NCI-H774 (cell line): Measurements from ENCODE around the gene SPATA20.

Experiments used
- DNase-seq: peaks from one replicate; lab custom pipeline; 2025; lab: John Stamatoyannopoulos, UW

Gene SPATA20

DNA sequence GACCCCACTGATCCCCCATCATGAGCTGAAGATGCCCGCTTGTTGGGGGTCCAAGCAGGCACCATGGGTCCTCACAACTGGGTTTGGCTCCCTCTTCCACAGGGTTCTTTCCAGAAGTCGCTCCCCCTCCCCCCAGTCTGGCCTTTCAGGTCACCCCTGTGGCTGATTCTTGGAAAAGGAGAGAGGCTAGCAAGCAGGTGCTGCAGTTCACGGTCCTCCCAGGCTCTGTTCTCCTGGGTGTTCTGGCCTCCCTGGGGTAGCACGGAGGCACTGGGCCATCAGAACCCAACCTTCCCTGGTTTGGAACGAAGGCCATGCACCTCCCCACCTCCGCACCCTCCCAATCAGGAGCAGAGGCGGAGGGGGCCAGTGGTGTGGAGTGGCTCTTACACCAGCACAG is 32.4 kb downstream of the SPATA20 start:
- no peak for DNase-seq

DNA sequence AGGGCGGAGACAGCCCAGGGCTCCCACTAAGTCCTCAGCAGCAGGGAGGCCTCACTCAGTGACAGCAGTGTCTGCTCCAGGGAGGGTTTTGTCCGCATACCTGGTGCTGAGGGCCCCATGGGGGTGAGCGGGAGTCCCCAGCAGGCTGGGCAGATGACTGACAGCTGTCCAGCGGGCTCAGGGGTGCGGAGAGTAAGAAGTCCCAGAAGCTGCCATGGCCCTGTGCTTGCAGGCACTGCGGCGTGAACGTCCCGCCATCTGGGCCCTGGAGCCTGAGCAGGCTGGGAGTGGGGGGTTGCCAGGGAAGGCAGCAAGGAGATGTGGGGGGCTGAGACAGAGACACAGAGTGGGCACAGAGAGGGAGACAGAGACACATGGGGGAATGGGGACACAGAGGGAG is 33.7 kb downstream of the SPATA20 start:
- no peak for DNase-seq

DNA sequence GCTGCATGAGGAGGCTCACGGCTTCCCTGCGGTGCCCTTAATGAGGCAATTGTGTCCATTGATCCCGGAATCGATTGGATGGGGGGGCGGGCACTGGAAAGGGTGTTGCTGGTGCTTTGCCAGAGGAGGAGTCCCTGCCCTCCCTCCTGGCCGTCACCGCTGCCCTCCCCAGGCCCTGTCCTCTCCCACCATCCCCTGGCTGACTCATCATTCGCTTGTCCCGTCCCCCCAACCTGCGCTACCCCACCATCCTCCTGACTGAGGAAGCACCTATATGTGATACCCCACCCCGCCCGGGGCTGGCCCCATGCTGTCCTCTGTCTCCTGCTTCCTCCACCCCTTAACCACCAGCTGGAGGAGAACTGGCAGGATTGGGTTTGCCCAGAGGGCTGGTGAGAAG is 34.3 kb downstream of the SPATA20 start:
- DNase-seq: no peak

DNA sequence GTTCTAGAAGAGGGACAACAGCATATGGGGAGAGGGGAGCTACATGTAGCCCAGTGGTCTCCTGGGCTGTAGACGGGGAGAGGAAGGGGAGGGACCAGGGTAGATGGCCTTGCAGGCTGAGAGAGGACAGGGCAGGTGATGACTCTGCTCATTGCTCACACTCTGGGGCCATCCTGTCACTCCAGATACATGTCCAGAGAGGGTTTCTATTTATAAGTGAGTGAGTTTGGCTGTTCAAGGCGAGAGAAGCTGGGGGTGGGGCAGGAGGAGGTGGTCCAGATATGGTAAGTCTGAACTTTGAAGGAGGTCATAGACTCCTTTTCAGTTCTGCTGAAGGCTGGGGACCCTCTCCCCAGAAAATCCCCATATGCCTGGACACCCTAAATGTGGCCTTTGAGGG is 35.8 kb downstream of the SPATA20 start:
- DNase-seq: no peak

GRCh38 chr17:50583641-50584040 is 36.7 kb downstream of the SPATA20 start:
- DNase-seq: no peak

GRCh38 chr17:50584116-50584515 is 37.1 kb downstream of the SPATA20 start:
- no peak for DNase-seq

GRCh38 chr17:50584749-50585148 is 37.8 kb downstream of the SPATA20 start:
- DNase-seq: no peak

GRCh38 chr17:50585346-50585745 is 38.4 kb downstream of the SPATA20 start:
- no peak for DNase-seq

GRCh38 chr17:50585891-50586290 is 38.9 kb downstream of the SPATA20 start:
- no peak for DNase-seq

- DNase-seq: no peak
Measured at GRCh38 chr17:50586421-50587247, 39.7 kb downstream of the SPATA20 start.

DNA sequence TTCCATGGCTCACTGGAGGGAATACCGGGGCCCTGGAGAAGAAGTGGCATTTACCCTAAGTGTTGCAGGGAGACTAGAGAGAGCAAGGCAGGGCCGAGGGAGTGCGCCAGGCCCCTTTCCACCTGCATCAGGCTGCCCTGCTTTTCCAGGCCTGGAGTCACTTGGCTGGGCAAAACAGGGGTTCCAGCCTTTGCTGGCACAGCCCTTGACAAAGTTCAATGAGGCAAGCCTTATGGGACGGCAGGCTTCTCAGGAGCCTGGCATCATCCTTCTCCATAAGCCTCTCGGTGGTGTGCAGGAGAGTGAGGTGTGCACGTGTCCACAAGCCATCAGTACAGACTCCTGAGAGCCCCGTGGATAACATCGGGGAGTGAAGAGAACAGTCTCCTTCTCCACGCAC is 40.6 kb downstream of the SPATA20 start:
- no peak for DNase-seq

- DNase-seq: no peak
Measured at GRCh38 chr17:50588391-50589049, 41.5 kb downstream of the SPATA20 start.

- DNase-seq: peak; percentile 38
Measured at GRCh38 chr17:50589095-50589705, 42.2 kb downstream of the SPATA20 start.

GRCh38 chr17:50590946-50591737 is 44.2 kb downstream of the SPATA20 start:
- no peak for DNase-seq

GRCh38 chr17:50593321-50593720 is 46.3 kb downstream of the SPATA20 start:
- peak; percentile 90 for DNase-seq

DNA sequence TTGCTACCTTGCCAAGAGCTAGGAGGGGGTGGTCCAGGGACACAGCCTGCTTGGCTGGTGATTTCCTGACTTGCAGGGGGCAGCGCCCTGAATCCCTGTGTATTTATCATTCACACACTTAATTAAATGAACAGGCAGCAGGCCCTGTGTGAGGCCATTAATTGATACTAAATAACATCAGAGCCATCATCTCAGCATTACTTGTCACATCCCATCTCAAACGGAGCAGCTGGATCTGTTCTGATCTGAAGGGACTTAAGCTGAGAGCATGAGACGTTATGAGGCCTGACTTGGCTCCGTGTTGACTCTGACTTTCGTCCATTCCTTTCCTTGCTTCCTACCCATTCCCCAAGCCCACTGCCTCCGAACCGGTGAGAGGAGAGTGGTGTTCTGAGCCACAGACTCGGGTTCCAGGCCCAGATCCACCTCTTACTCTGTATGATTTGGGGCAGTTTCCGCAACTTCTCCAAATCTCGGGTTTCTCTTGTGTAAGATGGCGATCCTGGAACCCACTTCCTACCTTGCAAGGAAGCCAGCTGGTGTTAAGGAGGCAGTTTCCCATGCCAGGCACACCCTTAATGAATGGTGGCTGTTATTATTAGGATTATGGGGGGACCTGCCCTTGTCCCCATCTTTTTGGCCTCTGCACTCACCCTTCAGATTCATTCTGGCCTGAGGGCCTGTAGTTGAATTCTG is 47.3 kb downstream of the SPATA20 start:
- DNase-seq: no peak

DNA sequence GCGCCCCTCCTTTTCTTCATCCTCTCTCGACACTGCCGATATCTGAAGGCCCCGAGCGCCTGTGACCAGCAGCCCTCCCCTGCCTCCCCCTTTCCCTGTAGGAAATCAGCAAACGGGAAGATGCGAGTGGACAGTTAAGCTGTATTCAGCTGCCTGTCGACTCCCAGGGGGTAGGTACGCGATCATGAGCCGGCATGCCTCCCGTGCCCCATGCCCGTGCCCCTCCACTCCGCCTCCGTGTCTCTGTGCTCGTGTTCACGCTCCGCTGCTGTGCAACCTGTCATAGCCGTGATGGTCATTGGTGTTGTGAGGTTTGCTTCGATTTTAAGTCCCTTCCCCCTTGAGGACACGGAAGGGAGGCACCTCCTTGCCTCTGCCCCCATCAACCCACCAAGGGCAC is 47.9 kb downstream of the SPATA20 start:
- DNase-seq: no peak

DNA sequence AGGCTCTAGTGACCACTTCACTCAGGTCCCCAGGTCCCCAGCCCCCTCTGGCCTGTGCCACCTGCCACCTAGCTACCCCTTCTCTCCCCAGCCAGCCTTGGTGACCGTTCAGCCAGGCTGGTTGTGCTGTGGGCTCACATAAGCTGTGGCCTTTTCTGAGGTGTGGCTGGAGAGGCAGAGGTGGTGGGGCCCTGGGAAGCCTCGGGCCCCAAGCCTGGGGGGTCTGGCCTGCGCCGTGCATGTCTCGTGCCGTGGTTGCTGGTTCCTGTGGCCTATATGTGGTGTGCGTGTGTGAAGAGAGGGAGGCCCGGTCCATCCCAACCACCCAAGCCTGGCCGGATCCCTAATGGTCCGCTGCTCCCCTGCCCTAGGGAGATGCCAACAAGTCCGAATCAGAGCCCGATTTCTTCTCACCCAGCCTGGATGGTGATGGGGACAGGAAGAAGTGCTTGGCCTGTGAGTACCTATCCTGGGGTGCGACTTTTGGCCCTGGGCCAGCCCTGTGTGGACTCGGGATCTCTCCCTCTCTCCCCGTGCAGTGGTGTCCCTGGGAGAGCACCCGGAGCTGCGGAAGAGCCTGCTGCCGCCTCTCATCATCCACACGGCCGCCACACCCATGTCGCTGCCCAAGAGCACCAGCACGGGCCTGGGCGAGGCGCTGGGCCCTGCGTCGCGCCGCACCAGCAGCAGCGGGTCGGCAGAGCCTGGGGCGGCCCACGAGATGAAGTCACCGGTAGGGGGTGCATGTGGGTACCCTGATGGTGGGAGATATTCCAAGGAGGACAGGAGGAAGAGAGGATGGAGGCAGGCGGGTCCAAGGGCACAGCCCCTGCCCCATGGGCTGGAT is 49.4 kb downstream of the SPATA20 start:
- no peak for DNase-seq

- no peak for DNase-seq
Measured at GRCh38 chr17:50598487-50598886, 51.5 kb downstream of the SPATA20 start.

GRCh38 chr17:50599606-50600005 is 52.6 kb downstream of the SPATA20 start:
- no peak for DNase-seq
